ENCODE measurements around the gene EFNA1. TPM values are rescaled to one million over a fixed set of nuclear protein-coding genes. Genes with fewer than 3 reads are reported as not detected.
"Not testable (repeated sequence)": the region's sequence is repeated elsewhere in the genome, so short reads cannot be mapped to it uniquely, and the experiment has no call there.

The EFNA1 gene
- polyA plus RNA-seq, 5 donors = 94.5 to 116 (median 96.8) TPM

GRCh38 chr1:155140630-155140953 is 12.9 kb downstream of the EFNA1 start:
- DNase-seq = no peak

GRCh38 chr1:155141749-155142148 is 14.1 kb downstream of the EFNA1 start:
- DNase-seq = no peak

- DNase-seq = no peak
These were observed 17.8 kb downstream of the EFNA1 start for GRCh38 chr1:155145491-155145890.

- DNase-seq = not testable (repeated sequence)
These were observed 28.4 kb downstream of the EFNA1 start for GRCh38 chr1:155155996-155156643.

- no peak for DNase-seq
These were observed 31.3 kb downstream of the EFNA1 start for GRCh38 chr1:155158991-155159390.

- no peak for DNase-seq
These were observed 32.5 kb downstream of the EFNA1 start for GRCh38 chr1:155160128-155160527.

- DNase-seq = not testable (repeated sequence)
These were observed 35.0 kb downstream of the EFNA1 start for GRCh38 chr1:155162631-155163030.

GRCh38 chr1:155163785-155164184 is 36.1 kb downstream of the EFNA1 start:
- DNase-seq = not testable (repeated sequence)

GRCh38 chr1:155164625-155165024 is 36.9 kb downstream of the EFNA1 start:
- DNase-seq = not testable (repeated sequence)

GRCh38 chr1:155166051-155166470 is 38.4 kb downstream of the EFNA1 start:
- DNase-seq = no peak

- peak; percentile 73 to 78 for DNase-seq
These were observed 38.9 kb downstream of the EFNA1 start for GRCh38 chr1:155166471-155167165.

GRCh38 chr1:155167166-155168104 is 39.8 kb downstream of the EFNA1 start:
- DNase-seq = peak in 1 of 2 donors; percentile 76

- DNase-seq = not testable (repeated sequence)
These were observed 40.4 kb downstream of the EFNA1 start for GRCh38 chr1:155168105-155168445.

- no peak for DNase-seq
These were observed 41.0 kb downstream of the EFNA1 start for GRCh38 chr1:155168456-155169210.

GRCh38 chr1:155169541-155169940 is 41.9 kb downstream of the EFNA1 start:
- no peak for DNase-seq

GRCh38 chr1:155170101-155170785 is 42.6 kb downstream of the EFNA1 start:
- DNase-seq = no peak

- no peak for DNase-seq
These were observed 43.1 kb downstream of the EFNA1 start for GRCh38 chr1:155170806-155171205.

- no peak for DNase-seq
These were observed 44.4 kb downstream of the EFNA1 start for GRCh38 chr1:155171836-155172731.

- DNase-seq = peak; percentile 90 to 93
These were observed 45.2 kb downstream of the EFNA1 start, which contains the start of gene KRTCAP2 for GRCh38 chr1:155172732-155173477. KRTCAP2 (minus strand) TSS chr1:155173304; CDS start chr1:155173224, 80 bp downstream.
